IPS-15b (cell line): ENCODE data around the gene APBA1.

ENCODE experiments used
- H3K27me3 ChIP-seq: one replicate; pipeline ENCODE4 v1.6.1; 2013; ENCODE audit warnings: low read length; ENCODE audit not compliant: control insufficient read depth, insufficient read depth
- H3K36me3 ChIP-seq: one replicate; pipeline ENCODE4 v1.6.1; 2013; ENCODE audit warnings: low read length; ENCODE audit not compliant: control insufficient read depth, insufficient read depth
- H3K4me1 ChIP-seq: one replicate; pipeline ENCODE4 v1.6.1; 2013; ENCODE audit warnings: mild to moderate bottlenecking, low read length; ENCODE audit not compliant: control insufficient read depth, insufficient read depth
- H3K4me3 ChIP-seq: one replicate; pipeline ENCODE4 v1.5.1; 2013; ENCODE audit warnings: low read depth, low read length
- H3K9ac ChIP-seq: one replicate; pipeline ENCODE4 v1.6.1; 2013; ENCODE audit warnings: low read depth, mild to moderate bottlenecking, low read length
- H3K9me3 ChIP-seq: one replicate; pipeline ENCODE4 v1.6.1; 2013; ENCODE audit warnings: mild to moderate bottlenecking, low read length; ENCODE audit not compliant: control insufficient read depth, insufficient read depth

APBA1 gene

DNA sequence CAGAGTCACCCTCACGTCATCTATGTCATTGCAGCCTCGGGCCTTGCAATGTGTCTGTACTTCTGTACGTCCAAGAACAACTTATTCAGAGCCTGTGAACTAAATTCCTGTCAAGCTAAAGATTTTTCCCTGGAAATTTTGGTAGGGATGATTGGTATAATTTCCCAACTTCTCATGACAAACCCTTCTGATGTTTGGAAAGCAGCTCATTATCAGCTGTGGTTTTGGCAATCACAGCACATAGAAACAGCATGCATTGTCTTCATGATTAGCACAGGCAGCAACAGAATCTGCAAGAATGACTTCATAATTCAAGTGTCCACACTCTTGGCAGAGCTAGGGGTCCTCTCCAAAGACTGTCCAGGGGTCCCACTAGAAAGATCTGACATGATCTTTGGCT is 49.5 kb downstream of the APBA1 start:
- Histone ChIP-seq H3K4me1 (no peaks in the 10 kb centered on the region), H3K27me3 (no peaks in the 10 kb centered on the region), H3K9ac (no peak overlapping the region), H3K4me3 (no peak overlapping the region), H3K9me3 (no peaks in the 10 kb centered on the region), H3K36me3 (no peaks in the 10 kb centered on the region)

DNA sequence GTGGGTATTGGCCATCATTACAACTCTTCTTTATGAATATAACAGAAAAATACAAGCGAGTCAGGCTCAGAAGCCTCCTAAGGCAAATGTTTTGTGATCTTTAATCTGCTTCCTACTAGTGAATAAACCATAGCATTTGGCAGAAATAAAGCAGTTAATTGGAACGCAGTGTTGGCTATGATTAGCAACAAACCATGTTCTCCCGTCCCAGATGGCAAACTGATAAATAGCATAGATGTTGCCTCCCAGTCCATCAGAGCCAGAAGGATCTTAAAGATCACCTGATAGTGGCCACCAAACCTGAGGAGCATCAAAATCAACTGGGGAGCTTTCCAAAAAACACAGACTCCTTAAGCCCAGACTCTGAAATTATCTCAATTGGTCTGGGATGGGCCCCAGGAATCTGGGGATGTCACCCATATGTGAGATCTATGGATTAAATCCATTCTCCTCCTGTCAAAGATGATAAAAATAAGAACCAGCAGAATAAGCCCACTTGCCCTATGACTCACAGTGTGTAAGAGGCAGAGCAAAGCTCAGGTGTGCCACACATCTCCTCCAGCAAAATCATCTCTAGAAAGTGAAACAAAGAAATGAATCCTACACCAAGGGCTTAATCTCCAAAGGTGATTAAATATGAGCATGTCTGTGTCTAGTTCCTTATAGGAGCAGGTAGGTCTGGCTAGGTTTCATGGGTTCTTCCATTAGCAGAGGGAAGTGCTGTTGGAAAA is 50.3 kb downstream of the APBA1 start:
- Histone ChIP-seq H3K4me1 (no peaks in the 10 kb centered on the region), H3K4me3 (no peak overlapping the region), H3K27me3 (no peaks in the 10 kb centered on the region), H3K9me3 (no peaks in the 10 kb centered on the region), H3K9ac (no peak overlapping the region), H3K36me3 (no peaks in the 10 kb centered on the region)

GRCh38 chr9:69620731-69621130 is 51.4 kb downstream of the APBA1 start:
- Histone ChIP-seq H3K27me3 (no peaks in the 10 kb centered on the region), H3K36me3 (no peaks in the 10 kb centered on the region), H3K4me1 (no peaks in the 10 kb centered on the region), H3K9ac (no peak overlapping the region), H3K4me3 (no peak overlapping the region), H3K9me3 (no peaks in the 10 kb centered on the region)

GRCh38 chr9:69619233-69619632 is 52.9 kb downstream of the APBA1 start:
- H3K9ac ChIP-seq, result no peak overlapping the region
- H3K4me3 ChIP-seq, result no peak overlapping the region
- no peaks in the 10 kb centered on the region for H3K9me3 ChIP-seq
- no peaks in the 10 kb centered on the region for H3K4me1 ChIP-seq
- H3K27me3 ChIP-seq, result no peaks in the 10 kb centered on the region
- no peaks in the 10 kb centered on the region for H3K36me3 ChIP-seq

GRCh38 chr9:69617006-69617405 is 55.2 kb downstream of the APBA1 start:
- H3K27me3 ChIP-seq, result no peaks in the 10 kb centered on the region
- H3K4me3 ChIP-seq, result no peak overlapping the region
- H3K9ac ChIP-seq, result no peak overlapping the region
- no peaks in the 10 kb centered on the region for H3K9me3 ChIP-seq
- no peaks in the 10 kb centered on the region for H3K4me1 ChIP-seq
- no peaks in the 10 kb centered on the region for H3K36me3 ChIP-seq

GRCh38 chr9:69615880-69616279 is 56.3 kb downstream of the APBA1 start:
- no peaks in the 10 kb centered on the region for H3K9me3 ChIP-seq
- H3K4me3 ChIP-seq, result no peak overlapping the region
- H3K4me1 ChIP-seq, result no peaks in the 10 kb centered on the region
- H3K36me3 ChIP-seq, result no peaks in the 10 kb centered on the region
- H3K9ac ChIP-seq, result no peak overlapping the region
- H3K27me3 ChIP-seq, result no peaks in the 10 kb centered on the region

DNA sequence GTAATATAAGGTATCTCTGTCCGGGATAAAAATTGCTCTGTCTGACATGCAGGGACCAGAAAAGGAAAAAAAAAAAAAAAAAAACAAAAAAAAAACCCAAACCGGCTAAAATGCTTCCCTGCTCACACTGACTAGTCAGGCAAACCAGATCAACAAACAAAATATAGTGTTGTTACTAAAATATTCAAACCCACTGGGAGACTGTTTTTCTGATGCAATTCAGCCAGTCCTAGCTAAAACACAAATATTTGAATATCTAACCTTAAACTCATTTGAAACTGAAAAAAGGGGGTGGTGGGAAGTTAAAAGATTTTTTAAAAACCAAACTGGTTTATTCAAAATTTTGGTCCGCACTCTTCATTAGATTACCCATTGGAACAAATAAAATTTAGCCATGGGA is 61.0 kb downstream of the APBA1 start:
- no peaks in the 10 kb centered on the region for H3K27me3 ChIP-seq
- H3K4me3 ChIP-seq, result no peak overlapping the region
- H3K36me3 ChIP-seq, result no peaks in the 10 kb centered on the region
- H3K9me3 ChIP-seq, result no peaks in the 10 kb centered on the region
- H3K4me1 ChIP-seq, result no peaks in the 10 kb centered on the region
- H3K9ac ChIP-seq, result no peak overlapping the region

DNA sequence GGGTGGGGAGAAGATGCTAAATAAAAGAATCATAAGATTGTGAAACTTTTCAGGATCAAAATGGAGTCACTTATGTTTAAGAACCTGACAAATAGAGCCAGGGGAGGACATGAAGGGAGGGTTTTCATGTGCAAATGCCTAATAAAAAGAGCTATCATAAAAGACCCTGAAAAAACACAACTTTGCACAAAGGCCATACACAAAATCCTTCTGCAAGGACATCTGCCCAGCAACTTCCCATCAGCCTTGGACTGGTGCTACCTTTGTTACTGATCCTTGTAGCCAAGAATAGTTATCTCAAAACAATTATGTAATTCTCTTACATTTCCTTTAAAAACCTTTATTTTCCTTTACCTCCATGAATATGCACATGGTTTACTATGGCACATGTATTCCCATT is 63.0 kb downstream of the APBA1 start:
- Histone ChIP-seq H3K9me3 (no peaks in the 10 kb centered on the region), H3K27me3 (no peaks in the 10 kb centered on the region), H3K4me3 (no peak overlapping the region), H3K4me1 (no peaks in the 10 kb centered on the region), H3K9ac (no peak overlapping the region), H3K36me3 (no peaks in the 10 kb centered on the region)

DNA sequence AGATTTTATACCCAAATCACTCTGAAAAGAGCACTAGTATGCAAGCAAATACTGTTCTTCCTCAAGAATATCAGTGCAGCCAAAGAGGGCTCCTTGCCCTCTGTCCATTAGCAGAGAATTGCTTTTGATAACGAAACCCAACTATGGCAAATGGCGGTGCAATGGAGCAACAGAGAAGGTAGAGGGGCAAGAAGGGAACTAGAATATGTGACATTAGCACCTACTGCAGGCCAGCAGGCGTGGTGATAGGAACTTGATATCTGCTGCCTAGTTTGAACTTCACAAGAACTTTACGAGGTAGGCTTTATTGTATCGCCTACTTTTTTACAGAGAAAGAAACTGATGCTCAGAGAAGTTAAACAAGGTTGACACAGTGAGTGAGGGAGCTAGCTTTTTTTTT is 66.1 kb downstream of the APBA1 start:
- no peaks in the 10 kb centered on the region for H3K36me3 ChIP-seq
- no peaks in the 10 kb centered on the region for H3K4me1 ChIP-seq
- no peaks in the 10 kb centered on the region for H3K9me3 ChIP-seq
- H3K27me3 ChIP-seq, result no peaks in the 10 kb centered on the region
- H3K9ac ChIP-seq, result no peak overlapping the region
- no peak overlapping the region for H3K4me3 ChIP-seq

DNA sequence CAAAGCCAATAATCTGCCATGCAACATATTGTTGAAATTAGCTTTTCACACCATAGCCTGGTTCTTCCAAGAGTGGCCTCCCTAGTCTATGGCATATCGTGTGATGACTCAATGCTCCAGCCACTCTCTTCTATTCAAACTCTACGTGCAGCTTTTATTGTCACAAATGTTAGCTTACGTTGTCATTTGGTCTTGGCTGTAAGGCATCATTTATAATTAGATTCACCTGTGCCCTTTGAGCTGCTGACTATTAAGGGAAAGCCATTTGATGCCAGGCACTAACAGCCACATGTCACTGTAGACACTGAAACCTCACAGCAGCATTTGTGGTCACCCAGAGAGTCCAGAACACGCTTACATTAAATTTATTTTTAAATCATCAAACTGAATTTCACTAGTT is 66.8 kb downstream of the APBA1 start:
- Histone ChIP-seq H3K4me3 (no peak overlapping the region), H3K27me3 (no peaks in the 10 kb centered on the region), H3K9ac (no peak overlapping the region), H3K36me3 (no peaks in the 10 kb centered on the region), H3K4me1 (no peaks in the 10 kb centered on the region), H3K9me3 (no peaks in the 10 kb centered on the region)

DNA sequence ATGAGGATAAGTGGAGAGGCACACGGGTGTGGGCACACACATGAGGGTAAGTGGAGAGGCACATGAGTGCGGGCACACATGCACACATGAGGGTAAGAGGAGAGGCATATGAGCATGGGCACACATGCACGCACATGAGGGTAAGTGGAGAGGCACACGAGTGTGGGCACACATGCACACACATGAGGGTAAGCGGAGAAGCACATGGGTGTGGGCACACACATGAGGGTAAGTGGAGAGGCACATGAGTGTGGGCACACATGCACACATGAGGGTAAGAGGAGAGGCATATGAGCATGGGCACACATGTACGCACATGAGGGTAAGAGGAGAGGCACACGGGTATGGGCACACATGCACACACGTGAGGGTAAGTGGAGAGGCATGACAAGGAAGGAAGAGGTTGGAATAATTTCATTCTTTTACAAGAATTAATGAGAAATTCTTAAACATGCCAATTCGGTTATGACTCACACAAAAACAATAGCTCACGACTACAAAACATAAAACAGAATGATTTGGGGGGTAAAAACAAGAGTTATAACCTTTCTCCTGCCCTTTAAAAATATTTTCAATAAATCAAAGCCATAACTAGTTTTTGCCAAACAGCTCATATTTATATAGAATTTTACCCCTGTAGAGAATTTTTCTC is 67.5 kb downstream of the APBA1 start:
- H3K36me3 ChIP-seq, result no peaks in the 10 kb centered on the region
- H3K27me3 ChIP-seq, result no peaks in the 10 kb centered on the region
- H3K9me3 ChIP-seq, result no peaks in the 10 kb centered on the region
- no peak overlapping the region for H3K4me3 ChIP-seq
- H3K9ac ChIP-seq, result no peak overlapping the region
- H3K4me1 ChIP-seq, result no peaks in the 10 kb centered on the region

DNA sequence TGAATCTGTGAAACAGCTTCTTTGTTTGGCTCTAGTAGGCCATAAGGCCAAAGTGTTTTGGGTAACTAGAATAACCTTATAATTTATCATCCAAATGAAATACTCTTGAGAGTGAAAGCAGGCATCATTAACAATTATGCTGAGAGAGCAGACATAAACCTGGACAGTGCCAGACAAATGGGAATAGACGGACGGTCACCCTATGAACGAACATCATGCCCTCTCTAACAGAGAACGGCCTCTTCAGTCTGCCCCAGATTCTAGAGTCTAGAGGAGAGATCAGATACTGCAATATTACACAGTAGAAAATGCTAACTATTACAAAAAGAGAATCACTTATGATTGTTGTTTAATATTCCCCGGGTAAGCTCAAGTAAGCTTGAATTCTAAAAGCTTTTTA is 68.5 kb downstream of the APBA1 start:
- H3K36me3 ChIP-seq, result no peaks in the 10 kb centered on the region
- H3K4me3 ChIP-seq, result no peak overlapping the region
- no peak overlapping the region for H3K9ac ChIP-seq
- no peaks in the 10 kb centered on the region for H3K27me3 ChIP-seq
- no peaks in the 10 kb centered on the region for H3K4me1 ChIP-seq
- H3K9me3 ChIP-seq, result no peaks in the 10 kb centered on the region
